Activated T-helper 17 cell treated with anti-CD3 and anti-CD28 coated beads, Interleukin-2, amount 50 U/mL, for 72 hours (primary cell): ENCODE data around the gene BAHCC1. TPM values are rescaled to one million over a fixed set of nuclear protein-coding genes. Genes with fewer than 3 reads are reported as not detected.

Experiments
- ATAC-seq: fragments of 150-1000 bp; cut with Tn5 transposase; replicated peaks from 2 replicates; pipeline ENCODE4 v1.10.0; 2021; ENCODE audit warnings: mild to moderate bottlenecking, moderate library complexity
- H3K27ac Mint-ChIP-seq: one replicate; pipeline ENCODE4 v1.8.0; 2022; ENCODE audit warnings: mixed read lengths
- H3K27me3 Mint-ChIP-seq: one replicate; pipeline ENCODE4 v1.8.0; 2022; ENCODE audit warnings: mixed read lengths
- H3K36me3 Mint-ChIP-seq: one replicate; pipeline ENCODE4 v1.8.0; 2022; ENCODE audit warnings: low read depth, mild to moderate bottlenecking, mixed read lengths
- H3K4me1 Mint-ChIP-seq: one replicate; pipeline ENCODE4 v1.8.0; 2022; ENCODE audit warnings: mixed read lengths
- H3K4me3 Mint-ChIP-seq: one replicate; pipeline ENCODE4 v1.8.0; 2022; ENCODE audit warnings: mild to moderate bottlenecking, mixed read lengths
- H3K9me3 Mint-ChIP-seq: one replicate; pipeline ENCODE4 v1.8.0; 2022; ENCODE audit warnings: mixed read lengths
- total RNA-seq, 2 donors: library from RNA; stranded (reverse); gene quantifications; one replicate each; pipeline ENCODE4 v1.2.3, GENCODE V29; 2022

Gene BAHCC1
- total RNA-seq, 2 donors from 2014 or later: 0.26 TPM; not detected in 1

DNA sequence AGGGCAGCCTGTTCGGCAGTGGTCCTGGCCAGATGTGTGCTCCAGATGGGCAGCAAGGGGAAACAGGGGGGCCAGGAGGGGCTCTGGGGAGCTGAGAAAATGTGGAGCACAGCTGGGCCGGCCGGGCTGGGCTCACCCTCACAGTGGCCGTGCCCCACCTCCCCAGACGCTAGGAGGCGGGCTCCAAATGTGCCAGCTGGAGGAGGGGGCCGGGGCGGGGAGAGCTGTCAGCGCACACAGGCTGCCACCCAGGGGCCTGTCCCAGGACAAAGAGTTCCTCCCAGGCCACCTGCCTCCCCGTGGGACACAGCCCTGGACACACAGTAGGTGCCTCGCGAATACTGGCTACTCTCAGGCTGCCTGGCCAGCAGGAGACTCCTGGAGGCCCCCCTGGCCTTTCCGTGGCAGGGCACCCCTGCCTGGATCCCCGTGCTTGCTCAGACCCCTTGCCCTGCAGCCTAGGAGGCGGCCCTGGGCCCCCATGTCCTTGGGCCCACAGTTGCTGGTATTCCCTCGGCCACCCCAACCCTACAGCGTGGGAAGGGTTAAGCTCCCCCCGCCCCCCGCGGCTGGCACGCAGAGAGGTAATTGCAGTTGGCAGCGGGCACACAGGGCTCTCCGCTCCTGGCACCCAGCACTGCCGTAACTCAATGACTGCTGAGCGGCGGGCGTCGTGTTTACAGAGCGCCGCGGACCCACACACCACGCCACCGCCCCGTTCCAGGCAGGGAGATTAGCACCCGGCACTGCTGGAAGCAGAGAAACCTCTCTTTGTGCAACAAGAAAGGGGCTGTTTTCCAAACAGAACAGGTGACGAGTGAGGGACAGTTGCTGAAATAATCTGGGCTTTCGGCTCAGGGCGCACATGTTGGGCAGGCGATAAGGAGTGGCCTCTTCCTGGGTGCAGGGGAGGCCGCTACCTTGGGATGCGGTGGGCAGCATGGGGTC lies 32.2 kb downstream of the BAHCC1 start:
- Mint-ChIP-seq H3K27me3 (peaks cover 6% of the 10 kb centered on the region), H3K4me3 (no peak overlapping the region), H3K36me3 (no peaks in the 10 kb centered on the region), H3K4me1 (no peaks in the 10 kb centered on the region), H3K9me3 (no peaks in the 10 kb centered on the region), H3K27ac (no peak overlapping the region)
- no peak for ATAC-seq

DNA sequence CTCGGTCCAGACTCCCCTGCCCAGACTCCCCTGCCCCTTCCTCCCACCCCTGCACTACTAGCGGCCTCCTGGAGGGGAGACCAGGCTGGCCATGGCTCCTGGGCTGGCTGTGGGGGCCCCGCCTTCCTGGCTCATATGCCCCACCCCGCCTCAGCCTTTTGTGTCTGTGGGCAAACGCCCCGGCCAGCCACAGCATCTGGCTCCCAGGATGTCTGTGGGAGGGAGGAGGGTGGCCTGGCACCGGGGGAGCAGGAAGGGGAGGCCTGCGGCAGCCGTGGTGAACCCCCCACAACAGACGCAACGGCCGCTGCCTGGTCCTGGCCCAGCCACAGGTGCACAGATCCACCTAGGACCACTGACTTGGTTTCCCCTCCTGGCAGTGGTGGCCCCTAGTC lies 32.9 kb downstream of the BAHCC1 start:
- Mint-ChIP-seq H3K9me3 (no peaks in the 10 kb centered on the region), H3K4me3 (no peak overlapping the region), H3K4me1 (no peaks in the 10 kb centered on the region), H3K27me3 (peaks cover 6% of the 10 kb centered on the region), H3K36me3 (no peaks in the 10 kb centered on the region), H3K27ac (no peak overlapping the region)
- ATAC-seq: no peak

GRCh38 chr17:81428516-81428915 lies 33.3 kb downstream of the BAHCC1 start:
- H3K27me3 Mint-ChIP-seq: peaks cover 6% of the 10 kb centered on the region
- H3K27ac Mint-ChIP-seq: no peak overlapping the region
- no peaks in the 10 kb centered on the region for H3K4me1 Mint-ChIP-seq
- H3K36me3 Mint-ChIP-seq: no peaks in the 10 kb centered on the region
- no peak overlapping the region for H3K4me3 Mint-ChIP-seq
- H3K9me3 Mint-ChIP-seq: no peaks in the 10 kb centered on the region
- no peak for ATAC-seq

DNA sequence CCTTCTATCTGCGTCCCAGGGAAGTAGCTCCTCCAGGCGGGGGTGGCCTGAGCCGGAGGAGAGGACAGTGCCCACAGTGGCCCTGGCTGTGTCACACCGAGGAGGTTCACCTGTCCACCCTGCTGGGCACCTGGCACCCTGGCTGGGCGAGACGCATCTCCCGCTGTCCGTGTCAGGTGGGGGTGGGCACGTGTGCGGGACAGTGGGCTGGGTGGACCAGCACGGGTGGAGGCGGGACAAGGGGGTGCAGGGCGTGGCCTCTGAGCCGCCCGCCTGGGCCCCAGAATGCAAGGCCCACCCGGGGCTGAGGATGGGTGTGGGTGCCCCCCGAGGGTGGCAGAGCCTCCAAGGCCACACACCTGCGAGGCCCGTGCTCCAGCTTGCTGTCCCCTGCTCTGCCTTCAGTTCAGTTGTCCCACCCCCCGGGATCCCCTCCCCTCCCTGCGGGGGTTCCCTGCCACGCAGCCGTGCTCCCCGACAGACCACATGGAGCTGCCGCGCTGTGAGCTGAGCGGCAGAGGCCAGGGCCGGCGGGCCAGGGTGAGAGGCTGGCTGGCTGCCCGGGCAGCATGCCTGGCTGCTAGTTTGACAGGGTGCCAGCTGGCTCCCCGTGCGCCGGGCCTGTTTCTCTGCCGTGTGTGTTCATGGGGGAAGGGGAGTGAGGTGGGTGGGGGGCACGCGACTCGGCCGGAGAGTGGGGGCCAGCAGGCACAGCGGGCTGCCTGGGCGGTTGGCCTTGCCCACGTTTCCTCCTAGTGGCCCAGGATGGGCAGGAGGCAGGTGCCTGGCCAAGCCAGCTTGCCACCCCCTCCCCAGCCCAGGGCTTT lies 33.9 kb downstream of the BAHCC1 start:
- H3K27ac Mint-ChIP-seq: no peak overlapping the region
- H3K9me3 Mint-ChIP-seq: no peaks in the 10 kb centered on the region
- no peak overlapping the region for H3K4me3 Mint-ChIP-seq
- H3K4me1 Mint-ChIP-seq: no peaks in the 10 kb centered on the region
- H3K27me3 Mint-ChIP-seq: peaks cover 6% of the 10 kb centered on the region
- ATAC-seq: no peak
- H3K36me3 Mint-ChIP-seq: no peaks in the 10 kb centered on the region

DNA sequence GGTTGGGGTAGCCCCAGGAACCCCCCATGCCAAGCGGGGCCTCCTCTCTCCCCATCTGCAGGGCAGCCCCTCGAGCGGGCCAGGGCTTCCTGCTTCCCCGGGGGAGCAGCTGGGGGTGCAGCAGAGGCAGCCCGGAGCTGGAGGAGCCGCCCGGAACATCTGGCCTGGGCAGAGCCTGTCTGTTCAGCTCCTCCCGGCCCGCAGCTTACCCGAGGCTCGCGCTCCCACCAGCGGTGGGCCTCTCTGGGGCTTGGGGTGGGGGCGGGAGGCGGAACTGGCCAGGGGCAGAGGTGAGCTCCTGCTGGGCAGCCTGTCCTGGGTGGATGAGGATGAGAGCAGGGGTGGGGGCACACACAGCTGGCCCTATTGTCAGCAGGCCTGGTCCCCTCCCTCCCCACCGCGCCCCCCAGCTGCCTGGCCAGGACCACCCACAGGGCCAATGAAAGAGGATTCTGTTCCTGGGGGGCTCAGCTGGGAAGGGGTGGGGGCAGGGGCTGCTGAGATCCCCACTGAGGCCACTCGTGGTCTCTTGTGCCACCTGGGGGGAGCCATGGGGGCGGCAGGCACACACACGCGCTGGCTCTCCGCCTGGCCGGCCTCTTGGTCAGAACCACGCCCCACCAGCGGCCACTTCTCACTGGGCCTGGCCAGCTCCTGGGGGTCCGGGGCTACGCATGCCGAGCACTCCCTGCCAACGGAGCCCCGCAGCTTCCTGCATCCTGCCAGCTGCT lies 34.7 kb downstream of the BAHCC1 start:
- Mint-ChIP-seq H3K4me1 (no peaks in the 10 kb centered on the region), H3K9me3 (no peaks in the 10 kb centered on the region), H3K27me3 (peaks cover 6% of the 10 kb centered on the region), H3K27ac (no peak overlapping the region), H3K36me3 (no peaks in the 10 kb centered on the region), H3K4me3 (no peak overlapping the region)
- no peak for ATAC-seq

DNA sequence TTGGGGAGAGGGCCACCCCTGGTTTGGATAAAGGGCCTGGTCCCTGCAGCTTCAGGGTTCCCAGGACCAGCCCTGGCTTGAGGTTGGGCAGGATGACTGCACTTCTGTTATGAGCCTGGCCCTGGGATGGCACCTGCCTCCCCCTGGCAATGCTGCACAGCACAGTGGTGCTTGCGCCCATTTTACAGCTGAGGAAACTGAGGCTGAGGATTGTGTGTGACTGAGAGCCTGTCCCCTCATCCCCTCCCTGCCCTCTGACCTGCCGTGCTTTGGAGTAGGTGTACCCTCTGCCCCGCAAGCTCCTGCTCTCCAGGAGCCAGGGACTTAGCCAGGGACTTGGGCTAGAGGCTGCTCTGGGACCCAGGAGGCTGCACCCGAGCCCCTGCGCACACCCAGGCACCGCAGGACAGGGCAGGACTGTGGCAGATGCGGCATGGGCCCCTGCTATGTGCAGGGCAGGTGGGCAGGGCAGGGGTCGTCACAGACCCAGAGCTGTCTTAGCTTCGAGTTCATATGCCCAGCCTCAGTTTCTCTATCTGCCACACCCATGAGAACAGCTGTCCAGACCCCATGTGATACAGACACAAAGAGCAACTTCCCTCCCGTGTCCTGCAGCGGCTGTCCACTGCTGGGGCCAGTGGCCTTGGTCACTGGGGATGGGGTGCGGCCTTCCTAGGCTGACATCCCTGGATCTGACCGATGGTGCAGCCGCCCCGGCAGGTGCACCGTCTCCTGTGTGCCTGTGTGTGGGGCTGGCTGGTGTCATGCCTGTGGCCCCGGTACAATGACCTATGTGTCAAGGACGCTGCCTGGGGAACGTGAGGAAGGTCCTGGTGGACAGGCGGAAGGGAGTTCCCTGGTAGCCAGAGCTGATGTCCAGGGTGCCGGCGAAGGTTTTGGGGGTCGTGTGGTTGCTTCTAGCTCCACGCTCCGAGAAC lies 36.6 kb downstream of the BAHCC1 start:
- Mint-ChIP-seq H3K9me3 (no peaks in the 10 kb centered on the region), H3K27ac (no peak overlapping the region), H3K36me3 (no peaks in the 10 kb centered on the region), H3K27me3 (peaks cover 6% of the 10 kb centered on the region), H3K4me1 (no peaks in the 10 kb centered on the region), H3K4me3 (no peak overlapping the region)
- no peak for ATAC-seq

DNA sequence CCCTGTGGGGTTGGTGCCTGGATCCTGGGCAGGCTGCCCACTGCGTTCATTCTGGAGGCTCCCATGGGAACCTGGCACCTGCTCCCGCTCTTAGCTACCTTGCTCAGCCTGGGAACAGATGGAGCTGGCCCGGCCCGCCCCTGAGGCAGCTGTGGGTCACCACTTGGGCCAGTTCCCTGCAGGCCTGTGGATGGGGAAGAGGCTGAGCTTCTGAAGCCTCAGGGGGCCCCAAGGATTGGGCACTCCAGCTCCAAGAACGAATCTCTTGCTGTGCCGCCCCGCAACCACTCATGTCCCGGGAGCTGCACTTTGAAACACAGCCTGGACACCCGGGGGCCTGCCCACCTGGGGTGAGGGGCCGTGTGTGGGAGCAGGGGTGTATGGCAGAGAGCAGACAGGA lies 37.7 kb downstream of the BAHCC1 start:
- no peak overlapping the region for H3K4me3 Mint-ChIP-seq
- peaks cover 6% of the 10 kb centered on the region for H3K27me3 Mint-ChIP-seq
- ATAC-seq: no peak
- no peaks in the 10 kb centered on the region for H3K36me3 Mint-ChIP-seq
- H3K9me3 Mint-ChIP-seq: no peaks in the 10 kb centered on the region
- H3K27ac Mint-ChIP-seq: no peak overlapping the region
- H3K4me1 Mint-ChIP-seq: no peaks in the 10 kb centered on the region

GRCh38 chr17:81433656-81434055 lies 38.4 kb downstream of the BAHCC1 start:
- no peaks in the 10 kb centered on the region for H3K4me1 Mint-ChIP-seq
- no peaks in the 10 kb centered on the region for H3K9me3 Mint-ChIP-seq
- no peak for ATAC-seq
- H3K27ac Mint-ChIP-seq: no peak overlapping the region
- no peak overlapping the region for H3K4me3 Mint-ChIP-seq
- peaks cover 6% of the 10 kb centered on the region for H3K27me3 Mint-ChIP-seq
- H3K36me3 Mint-ChIP-seq: no peaks in the 10 kb centered on the region

- Mint-ChIP-seq H3K9me3 (no peaks in the 10 kb centered on the region), H3K27me3 (peaks cover 5% of the 10 kb centered on the region), H3K4me3 (no peak overlapping the region), H3K4me1 (no peaks in the 10 kb centered on the region), H3K36me3 (no peaks in the 10 kb centered on the region), H3K27ac (no peak overlapping the region)
- no peak for ATAC-seq
Measured at GRCh38 chr17:81434072-81434471, 38.8 kb downstream of the BAHCC1 start.

GRCh38 chr17:81434681-81435417 lies 39.6 kb downstream of the BAHCC1 start:
- no peak for ATAC-seq
- no peaks in the 10 kb centered on the region for H3K9me3 Mint-ChIP-seq
- peaks cover 7% of the 10 kb centered on the region for H3K27me3 Mint-ChIP-seq
- H3K27ac Mint-ChIP-seq: no peak overlapping the region
- no peak overlapping the region for H3K4me3 Mint-ChIP-seq
- no peaks in the 10 kb centered on the region for H3K36me3 Mint-ChIP-seq
- no peaks in the 10 kb centered on the region for H3K4me1 Mint-ChIP-seq

DNA sequence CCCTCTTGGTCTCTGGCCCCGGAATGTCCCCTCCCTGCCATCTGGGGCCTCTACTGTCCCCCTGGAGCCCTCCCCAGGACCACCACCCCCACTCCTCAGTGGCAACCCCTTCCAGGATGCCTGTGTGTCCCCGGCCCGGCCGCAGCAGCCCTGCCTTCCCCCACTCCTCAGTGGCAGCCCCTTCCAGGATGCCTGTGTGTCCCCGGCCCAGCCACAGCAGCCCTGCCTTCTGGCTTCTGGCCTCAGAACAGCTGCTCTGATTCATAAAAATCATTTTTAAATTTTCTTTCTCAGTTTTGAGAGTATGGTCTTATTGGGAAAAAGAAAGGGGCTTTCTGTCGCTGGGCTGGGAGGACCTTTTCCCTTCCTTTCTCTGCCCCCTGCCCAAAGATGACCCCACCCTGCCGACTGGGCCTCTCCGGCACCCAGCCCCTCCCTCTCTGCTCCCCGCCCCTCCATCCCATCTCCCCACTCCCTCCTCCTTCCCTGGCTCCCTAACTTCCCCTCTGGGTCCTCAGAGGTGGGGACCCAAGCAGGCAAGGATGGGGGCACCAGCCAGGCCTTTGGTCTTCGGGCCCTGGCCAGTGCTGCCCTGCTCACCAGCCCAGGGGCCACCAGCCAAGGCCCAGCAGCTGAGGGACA lies 40.5 kb downstream of the BAHCC1 start:
- no peaks in the 10 kb centered on the region for H3K4me1 Mint-ChIP-seq
- no peak overlapping the region for H3K27ac Mint-ChIP-seq
- no peak overlapping the region for H3K4me3 Mint-ChIP-seq
- H3K9me3 Mint-ChIP-seq: no peaks in the 10 kb centered on the region
- no peaks in the 10 kb centered on the region for H3K36me3 Mint-ChIP-seq
- ATAC-seq: no peak
- peaks cover 3% of the 10 kb centered on the region for H3K27me3 Mint-ChIP-seq

DNA sequence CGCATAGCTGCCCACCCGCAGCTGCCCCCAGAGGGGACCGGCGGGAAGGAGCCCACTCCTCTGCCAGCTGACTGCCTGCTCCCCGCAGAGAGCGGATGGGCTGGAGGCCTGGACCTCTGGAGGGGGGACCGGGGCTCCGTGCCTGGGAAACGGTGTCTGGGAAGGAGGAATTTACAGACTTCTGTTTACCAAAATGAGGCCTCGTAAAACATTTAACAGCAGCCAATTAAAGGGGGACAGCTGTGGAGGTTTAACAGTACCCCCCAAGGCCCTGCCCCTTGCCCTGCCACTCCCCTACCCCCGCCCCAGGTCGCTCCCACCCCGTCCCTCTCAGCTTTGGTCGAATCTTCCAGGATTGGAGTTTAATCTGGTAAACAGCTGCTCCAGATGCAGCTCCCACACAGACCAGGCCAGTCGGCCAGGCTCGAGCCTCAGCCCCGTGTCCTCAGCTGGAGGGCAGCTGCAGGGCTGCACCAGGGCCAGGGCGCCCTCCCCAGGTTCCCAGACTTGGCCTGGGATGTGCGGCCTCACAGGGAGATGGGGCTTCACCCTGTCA lies 41.1 kb downstream of the BAHCC1 start:
- no peaks in the 10 kb centered on the region for H3K36me3 Mint-ChIP-seq
- H3K9me3 Mint-ChIP-seq: no peaks in the 10 kb centered on the region
- H3K4me1 Mint-ChIP-seq: no peaks in the 10 kb centered on the region
- no peak overlapping the region for H3K27ac Mint-ChIP-seq
- no peak overlapping the region for H3K4me3 Mint-ChIP-seq
- H3K27me3 Mint-ChIP-seq: peaks cover 3% of the 10 kb centered on the region
- ATAC-seq: no peak
